ENCODE data around the gene RGS1. TPM values are rescaled to one million over a fixed set of nuclear protein-coding genes. Genes with fewer than 3 reads are reported as not detected.
"Not testable (repeated sequence)": the region's sequence is repeated elsewhere in the genome, so short reads cannot be mapped to it uniquely, and the experiment has no call there.

Gene RGS1
- total RNA-seq, 1 donor from 2014 or later, result not detected

- no peak for DNase-seq (ENCODE audit: extremely low spot score, unreplicated experiment)
- Mint-ChIP-seq H3K27ac (ENCODE audit: unreplicated experiment) (peak overlapping the region; percentile 42), H3K27me3 (ENCODE audit: unreplicated experiment) (no peaks in the 10 kb centered on the region), H3K9me3 (ENCODE audit: unreplicated experiment) (no peaks in the 10 kb centered on the region), H3K4me3 (ENCODE audit: unreplicated experiment) (no peak overlapping the region), H3K4me1 (ENCODE audit: unreplicated experiment) (peaks cover 35% of the 10 kb centered on the region), H3K36me3 (ENCODE audit: unreplicated experiment) (no peaks in the 10 kb centered on the region)
- TF ChIP-seq CTCF (IDR thresholded peaks at IDR 0.05), result no peak
These were observed 45.8 kb upstream of the RGS1 start for GRCh38 chr1:192529811-192530210.

- no peaks in the 10 kb centered on the region for H3K36me3 Mint-ChIP-seq (ENCODE audit: unreplicated experiment)
- no peak overlapping the region for H3K4me3 Mint-ChIP-seq (ENCODE audit: unreplicated experiment)
- no peak for DNase-seq (ENCODE audit: extremely low spot score, unreplicated experiment)
These were observed 45.3 kb upstream of the RGS1 start for GRCh38 chr1:192530254-192530653.

GRCh38 chr1:192531037-192531703, 44.4 kb upstream of the RGS1 start:
- DNase-seq (ENCODE audit: extremely low spot score, unreplicated experiment), result not testable (repeated sequence)

More at GRCh38 chr1:192530254-192530653, 45.3 kb upstream of the RGS1 start:
- peak overlapping the region; percentile 42 for H3K27ac Mint-ChIP-seq (ENCODE audit: unreplicated experiment)
- H3K9me3 Mint-ChIP-seq (ENCODE audit: unreplicated experiment), result no peaks in the 10 kb centered on the region
- no peak for TF ChIP-seq CTCF (IDR thresholded peaks at IDR 0.05)
- H3K4me1 Mint-ChIP-seq (ENCODE audit: unreplicated experiment), result peaks cover 36% of the 10 kb centered on the region
- no peaks in the 10 kb centered on the region for H3K27me3 Mint-ChIP-seq (ENCODE audit: unreplicated experiment)

DNA sequence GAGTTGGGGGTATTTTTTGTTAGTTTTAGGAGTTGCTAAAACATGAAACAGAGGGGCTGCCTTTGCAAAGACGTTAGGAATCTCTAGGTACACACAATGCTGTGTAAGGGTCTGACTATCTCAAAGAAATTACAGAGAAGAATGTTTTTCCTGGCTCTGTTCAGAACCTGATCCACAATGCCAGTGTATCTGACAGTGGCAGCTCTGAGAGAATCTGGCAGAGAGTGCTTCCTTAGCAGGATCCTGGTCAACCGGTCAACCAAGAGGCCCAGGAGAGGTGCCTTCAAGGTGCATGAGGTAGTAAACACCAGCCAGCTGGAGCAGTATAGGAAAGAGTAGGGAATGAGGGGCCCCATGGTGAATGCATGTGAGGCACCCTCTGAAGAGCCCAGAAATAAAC, 40.9 kb upstream of the RGS1 start:
- Mint-ChIP-seq H3K36me3 (ENCODE audit: unreplicated experiment) (no peaks in the 10 kb centered on the region), H3K4me1 (ENCODE audit: unreplicated experiment) (peaks cover 43% of the 10 kb centered on the region)

More at GRCh38 chr1:192531037-192531703, 44.4 kb upstream of the RGS1 start:
- H3K36me3 Mint-ChIP-seq (ENCODE audit: unreplicated experiment); H3K4me3 Mint-ChIP-seq (ENCODE audit: unreplicated experiment); H3K9me3 Mint-ChIP-seq (ENCODE audit: unreplicated experiment); H3K27me3 Mint-ChIP-seq (ENCODE audit: unreplicated experiment): not testable (repeated sequence)
- H3K27ac Mint-ChIP-seq (ENCODE audit: unreplicated experiment), result peak overlapping the region; percentile 19
- H3K4me1 Mint-ChIP-seq (ENCODE audit: unreplicated experiment), result peaks cover 36% of the 10 kb centered on the region

GRCh38 chr1:192535916-192536664, 39.5 kb upstream of the RGS1 start:
- Mint-ChIP-seq H3K36me3 (ENCODE audit: unreplicated experiment) (no peaks in the 10 kb centered on the region), H3K9me3 (ENCODE audit: unreplicated experiment) (no peaks in the 10 kb centered on the region), H3K4me1 (ENCODE audit: unreplicated experiment) (peaks cover 41% of the 10 kb centered on the region), H3K4me3 (ENCODE audit: unreplicated experiment) (no peak overlapping the region), H3K27ac (ENCODE audit: unreplicated experiment) (no peak overlapping the region), H3K27me3 (ENCODE audit: unreplicated experiment) (no peaks in the 10 kb centered on the region)
- no peak for TF ChIP-seq CTCF (IDR thresholded peaks at IDR 0.05)
- no peak for DNase-seq (ENCODE audit: extremely low spot score, unreplicated experiment)

More for the DNA sequence above, 40.9 kb upstream of the RGS1 start:
- DNase-seq (ENCODE audit: extremely low spot score, unreplicated experiment), result no peak
- Mint-ChIP-seq H3K27ac (ENCODE audit: unreplicated experiment) (peak overlapping the region; percentile 67), H3K9me3 (ENCODE audit: unreplicated experiment) (no peaks in the 10 kb centered on the region), H3K4me3 (ENCODE audit: unreplicated experiment) (no peak overlapping the region), H3K27me3 (ENCODE audit: unreplicated experiment) (no peaks in the 10 kb centered on the region)
- TF ChIP-seq CTCF (IDR thresholded peaks at IDR 0.05), result no peak

Measured in osteocyte (in vitro differentiated cells).